Measurements from ENCODE around the gene GFI1B. TPM values are rescaled to one million over a fixed set of nuclear protein-coding genes. Genes with fewer than 3 reads are reported as not detected.
"Not testable (repeated sequence)": the region's sequence is repeated elsewhere in the genome, so short reads cannot be mapped to it uniquely, and the experiment has no call there.

GFI1B gene
- total RNA-seq, 2 experiments from 2014 or later, result 0.19 TPM; not detected in 1

GRCh38 chr9:132994410-132995120 is 16.1 kb downstream of the GFI1B start:
- no peak for ATAC-seq
- intact Hi-C loops (cut with DNase I, micrococcal nuclease), result no loop called here
- peaks cover 21% of the 10 kb centered on the region for H3K27me3 Mint-ChIP-seq
- H3K4me3 Mint-ChIP-seq, result no peak overlapping the region
- ChIA-PET POLR2A (no interaction called here), CTCF (interaction anchor here (0.9 kb wide), 1 partner anchor 8 kb away, joined by 3 read pairs; no protein-coding TSS in a partner anchor)
- DNase-seq, result no peak
- H3K9me3 Mint-ChIP-seq (ENCODE audit: low read depth), result no peaks in the 10 kb centered on the region
- H3K27ac Mint-ChIP-seq, result no peak overlapping the region
- H3K36me3 Mint-ChIP-seq (ENCODE audit: low read depth), result no peaks in the 10 kb centered on the region
- no peaks in the 10 kb centered on the region for H3K4me1 Mint-ChIP-seq

- Mint-ChIP-seq H3K27ac (no peak overlapping the region), H3K36me3 (ENCODE audit: low read depth) (no peaks in the 10 kb centered on the region), H3K27me3 (peaks cover 23% of the 10 kb centered on the region), H3K4me1 (no peaks in the 10 kb centered on the region), H3K9me3 (ENCODE audit: low read depth) (no peaks in the 10 kb centered on the region), H3K4me3 (no peak overlapping the region)
- ATAC-seq (no peak), DNase-seq (no peak)
- intact Hi-C loops (cut with DNase I, micrococcal nuclease), result no loop called here
- CTCF ChIA-PET, result interaction anchor here (0.6 to 0.9 kb wide), 2 partner anchors 8 to 186 kb away, joined by 3 read pairs; no protein-coding TSS in a partner anchor
- POLR2A ChIA-PET, result no interaction called here
These were observed 16.6 kb downstream of the GFI1B start for GRCh38 chr9:132995121-132995420.

DNA sequence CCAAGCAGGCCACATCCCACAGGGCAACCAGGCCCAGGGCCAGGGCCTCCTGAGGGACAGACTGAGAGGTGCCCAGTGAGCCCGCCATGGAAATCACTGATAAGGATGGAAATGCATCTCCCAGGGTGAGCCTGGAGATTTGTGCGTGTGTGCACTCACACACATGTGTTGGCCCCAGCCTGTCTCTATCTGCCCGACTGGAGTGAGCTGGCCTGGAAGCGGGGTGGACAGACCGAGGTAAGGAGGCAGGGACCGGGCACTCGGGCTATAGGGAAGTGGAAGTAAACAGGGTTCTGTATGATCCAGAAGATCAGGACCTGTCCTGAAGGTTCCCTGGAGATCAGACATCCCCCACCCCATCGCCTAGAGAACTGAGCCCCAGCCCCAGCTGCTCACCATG is 17.4 kb downstream of the GFI1B start:
- ATAC-seq (no peak), DNase-seq (no peak)
- H3K9me3 Mint-ChIP-seq (ENCODE audit: low read depth), result no peaks in the 10 kb centered on the region
- H3K4me1 Mint-ChIP-seq, result no peaks in the 10 kb centered on the region
- peaks cover 27% of the 10 kb centered on the region for H3K27me3 Mint-ChIP-seq
- H3K36me3 Mint-ChIP-seq (ENCODE audit: low read depth), result no peaks in the 10 kb centered on the region
- intact Hi-C loops (cut with DNase I, micrococcal nuclease), result no loop called here
- ChIA-PET CTCF (no interaction called here), POLR2A (no interaction called here)
- no peak overlapping the region for H3K4me3 Mint-ChIP-seq
- no peak overlapping the region for H3K27ac Mint-ChIP-seq

- CTCF ChIA-PET, result no interaction called here
- H3K4me3 Mint-ChIP-seq, result no peak overlapping the region
- ATAC-seq, result no peak
- POLR2A ChIA-PET, result no interaction called here
- H3K27me3 Mint-ChIP-seq, result peaks cover 27% of the 10 kb centered on the region
- no peaks in the 10 kb centered on the region for H3K4me1 Mint-ChIP-seq
- H3K36me3 Mint-ChIP-seq (ENCODE audit: low read depth), result no peaks in the 10 kb centered on the region
- no peak for DNase-seq
- no peak overlapping the region for H3K27ac Mint-ChIP-seq
- intact Hi-C loops (cut with DNase I, micrococcal nuclease), result no loop called here
- no peaks in the 10 kb centered on the region for H3K9me3 Mint-ChIP-seq (ENCODE audit: low read depth)
These were observed 18.0 kb downstream of the GFI1B start for GRCh38 chr9:132996526-132996925.

GRCh38 chr9:132997591-132997990 is 19.1 kb downstream of the GFI1B start:
- Mint-ChIP-seq H3K27me3 (peaks cover 28% of the 10 kb centered on the region), H3K9me3 (ENCODE audit: low read depth) (no peaks in the 10 kb centered on the region), H3K36me3 (ENCODE audit: low read depth) (no peaks in the 10 kb centered on the region), H3K4me3 (no peak overlapping the region), H3K4me1 (no peaks in the 10 kb centered on the region), H3K27ac (no peak overlapping the region)
- intact Hi-C loops (cut with DNase I, micrococcal nuclease), result no loop called here
- no peak for DNase-seq
- POLR2A ChIA-PET, result no interaction called here
- CTCF ChIA-PET, result no interaction called here
- ATAC-seq, result no peak

DNA sequence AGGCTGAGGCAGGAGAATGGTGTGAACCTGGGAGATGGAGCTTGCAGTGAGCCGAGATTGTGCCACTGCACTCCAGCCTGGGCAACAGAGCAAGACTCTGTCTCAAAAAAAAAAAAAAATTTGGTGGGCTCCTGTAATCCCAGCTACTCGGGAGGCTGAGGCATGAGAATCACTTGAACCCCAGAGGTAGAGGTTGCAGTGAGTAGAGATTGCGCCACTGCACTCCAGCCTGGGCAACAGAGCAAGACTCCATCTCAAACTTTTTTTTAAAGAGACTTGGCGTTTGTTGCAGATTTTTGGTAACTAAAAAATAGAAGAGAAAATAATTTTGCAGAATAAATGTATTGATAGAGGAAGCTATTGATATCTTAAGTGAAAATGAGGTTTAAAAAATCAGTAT is 19.7 kb downstream of the GFI1B start:
- H3K4me3 Mint-ChIP-seq; POLR2A ChIA-PET; intact Hi-C loops (cut with DNase I, micrococcal nuclease); CTCF ChIA-PET; H3K27ac Mint-ChIP-seq; H3K36me3 Mint-ChIP-seq (ENCODE audit: low read depth); H3K4me1 Mint-ChIP-seq; ATAC-seq; H3K9me3 Mint-ChIP-seq (ENCODE audit: low read depth); DNase-seq: not testable (repeated sequence)
- peaks cover 29% of the 10 kb centered on the region for H3K27me3 Mint-ChIP-seq

GRCh38 chr9:132998831-132999635 is 20.5 kb downstream of the GFI1B start:
- ATAC-seq (no peak), DNase-seq (no peak)
- no peak overlapping the region for H3K27ac Mint-ChIP-seq
- intact Hi-C loops (cut with DNase I, micrococcal nuclease), result no loop called here
- H3K36me3 Mint-ChIP-seq (ENCODE audit: low read depth), result no peaks in the 10 kb centered on the region
- peaks cover 30% of the 10 kb centered on the region for H3K27me3 Mint-ChIP-seq
- ChIA-PET CTCF (no interaction called here), POLR2A (no interaction called here)
- H3K9me3 Mint-ChIP-seq (ENCODE audit: low read depth), result no peaks in the 10 kb centered on the region
- no peak overlapping the region for H3K4me3 Mint-ChIP-seq
- H3K4me1 Mint-ChIP-seq, result no peaks in the 10 kb centered on the region

- H3K4me1 Mint-ChIP-seq, result no peaks in the 10 kb centered on the region
- ChIA-PET CTCF (interaction anchor here (0.7 to 1.2 kb wide), 5 partner anchors 8 to 172 kb away, joined by 3 to 5 read pairs (median 3); no protein-coding TSS in a partner anchor), POLR2A (no interaction called here)
- no peak overlapping the region for H3K27ac Mint-ChIP-seq
- H3K4me3 Mint-ChIP-seq, result no peak overlapping the region
- ATAC-seq (no peak), DNase-seq (no peak)
- H3K36me3 Mint-ChIP-seq (ENCODE audit: low read depth), result no peaks in the 10 kb centered on the region
- intact Hi-C loops (cut with DNase I, micrococcal nuclease), result no loop called here
- peaks cover 33% of the 10 kb centered on the region for H3K27me3 Mint-ChIP-seq
- H3K9me3 Mint-ChIP-seq (ENCODE audit: low read depth), result no peaks in the 10 kb centered on the region
These were observed 23.9 kb downstream of the GFI1B start for GRCh38 chr9:133002147-133003070.

- ATAC-seq, result no peak
- intact Hi-C loops (cut with DNase I, micrococcal nuclease), result no loop called here
These were observed 24.6 kb downstream of the GFI1B start for GRCh38 chr9:133003071-133003461.

DNA sequence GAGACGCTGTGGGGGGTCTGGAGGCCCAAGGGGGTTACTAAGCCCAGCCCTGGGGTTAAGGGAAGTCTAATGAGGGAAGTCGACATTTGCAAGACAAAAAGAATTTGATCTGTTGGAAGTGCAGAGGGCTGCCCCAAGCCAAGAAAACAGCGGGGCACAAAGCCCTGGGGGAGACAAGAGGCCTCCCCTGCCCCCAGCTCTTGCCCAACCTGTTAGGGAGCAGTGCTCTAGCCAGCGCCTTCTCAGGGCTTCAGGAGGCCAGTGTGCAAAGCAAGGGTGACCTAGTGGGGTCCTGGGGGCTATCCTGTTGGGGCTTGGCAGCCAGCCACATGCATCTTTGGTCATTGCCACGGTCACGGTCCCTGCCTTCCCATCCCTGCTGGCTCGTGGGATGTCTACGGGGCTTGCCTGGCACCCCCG is 25.2 kb downstream of the GFI1B start:
- Mint-ChIP-seq H3K27ac (no peak overlapping the region), H3K36me3 (ENCODE audit: low read depth) (no peaks in the 10 kb centered on the region), H3K27me3 (peaks cover 32% of the 10 kb centered on the region), H3K9me3 (ENCODE audit: low read depth) (no peaks in the 10 kb centered on the region), H3K4me3 (no peak overlapping the region), H3K4me1 (no peaks in the 10 kb centered on the region)
- ChIA-PET POLR2A (no interaction called here), CTCF (interaction anchor here (0.8 to 1.0 kb wide), 3 partner anchors 26 to 32 kb away, joined by 3 to 5 read pairs (median 3); no protein-coding TSS in a partner anchor)
- intact Hi-C loops (cut with DNase I, micrococcal nuclease), result no loop called here
- ATAC-seq (no peak), DNase-seq (no peak)

More at GRCh38 chr9:133003071-133003461, 24.6 kb downstream of the GFI1B start:
- H3K4me1 Mint-ChIP-seq, result no peaks in the 10 kb centered on the region
- H3K27me3 Mint-ChIP-seq, result peaks cover 32% of the 10 kb centered on the region
- no peak for DNase-seq
- H3K36me3 Mint-ChIP-seq (ENCODE audit: low read depth), result no peaks in the 10 kb centered on the region
- POLR2A ChIA-PET, result no interaction called here
- no peak overlapping the region for H3K4me3 Mint-ChIP-seq
- no peaks in the 10 kb centered on the region for H3K9me3 Mint-ChIP-seq (ENCODE audit: low read depth)
- CTCF ChIA-PET, result interaction anchor here (0.7 to 1.2 kb wide), 6 partner anchors 9 to 173 kb away, joined by 3 to 5 read pairs (median 3); no protein-coding TSS in a partner anchor
- no peak overlapping the region for H3K27ac Mint-ChIP-seq
